ENCODE data around the gene UBD. TPM values are rescaled to one million over a fixed set of nuclear protein-coding genes. Genes with fewer than 3 reads are reported as not detected.

Gene UBD
- total RNA-seq, 1 experiment from 2014 or later: 4.9 TPM

DNA sequence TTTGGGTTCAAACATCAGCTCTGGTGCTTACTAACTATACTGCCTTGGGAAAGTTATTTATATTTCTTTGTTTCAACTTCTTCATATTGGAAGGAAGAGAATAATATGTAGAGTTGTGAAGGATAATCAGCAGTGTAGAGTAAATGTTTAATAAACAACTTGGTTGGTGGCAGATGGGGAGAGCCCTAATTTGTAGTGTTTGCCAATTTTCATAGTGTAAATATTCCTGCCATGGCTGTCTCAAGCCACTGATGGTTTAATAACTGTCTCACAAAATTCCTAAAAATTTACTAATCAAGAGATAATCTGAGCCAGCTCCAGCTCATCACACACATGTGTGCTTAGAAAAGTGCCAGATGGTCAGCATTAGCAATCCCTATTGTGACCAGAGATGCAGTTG is 25.3 kb upstream of the UBD start, which contains the start of gene OR2H2:
Gene OR2H2, plus strand, starts transcription at position 301 of the 400 bp plus-strand sequence. CDS start 2,824 bp downstream, outside the sequence.
- Histone ChIP-seq H3K4me1 (no peaks in the 10 kb centered on the region), H3K4me3 (ENCODE audit: low read depth, low read length) (no peak within 1 kb of the TSS), H3K9me3 (no peaks in the 10 kb centered on the region), H3K36me3 (ENCODE audit: control insufficient read depth, insufficient read depth, low read length) (no peaks in the 10 kb centered on the region), H3K27me3 (replicated peaks; ENCODE audit: control insufficient read depth, insufficient read depth, low read length) (no peaks in the 10 kb centered on the region)
- POLR2A ChIA-PET: no interaction called here
- no TSS peak for BruUV-seq (replicated peaks)
- intact Hi-C loops (cut with micrococcal nuclease; ENCODE audit: unreplicated experiment): no loop called here
- Mint-ChIP-seq H3K9me3 (ENCODE audit: unreplicated experiment) (no peaks in the 10 kb centered on the region), H3K27ac (ENCODE audit: unreplicated experiment) (no peak within 1 kb of the TSS), H3K27me3 (ENCODE audit: insufficient read depth, unreplicated experiment) (peaks cover 19% of the 10 kb centered on the region), H3K4me3 (ENCODE audit: unreplicated experiment) (no peak within 1 kb of the TSS), H3K4me1 (ENCODE audit: low read depth, unreplicated experiment) (no peaks in the 10 kb centered on the region), H3K36me3 (ENCODE audit: insufficient read depth, unreplicated experiment) (no peaks in the 10 kb centered on the region)
- TF ChIP-seq, protein P1, sequence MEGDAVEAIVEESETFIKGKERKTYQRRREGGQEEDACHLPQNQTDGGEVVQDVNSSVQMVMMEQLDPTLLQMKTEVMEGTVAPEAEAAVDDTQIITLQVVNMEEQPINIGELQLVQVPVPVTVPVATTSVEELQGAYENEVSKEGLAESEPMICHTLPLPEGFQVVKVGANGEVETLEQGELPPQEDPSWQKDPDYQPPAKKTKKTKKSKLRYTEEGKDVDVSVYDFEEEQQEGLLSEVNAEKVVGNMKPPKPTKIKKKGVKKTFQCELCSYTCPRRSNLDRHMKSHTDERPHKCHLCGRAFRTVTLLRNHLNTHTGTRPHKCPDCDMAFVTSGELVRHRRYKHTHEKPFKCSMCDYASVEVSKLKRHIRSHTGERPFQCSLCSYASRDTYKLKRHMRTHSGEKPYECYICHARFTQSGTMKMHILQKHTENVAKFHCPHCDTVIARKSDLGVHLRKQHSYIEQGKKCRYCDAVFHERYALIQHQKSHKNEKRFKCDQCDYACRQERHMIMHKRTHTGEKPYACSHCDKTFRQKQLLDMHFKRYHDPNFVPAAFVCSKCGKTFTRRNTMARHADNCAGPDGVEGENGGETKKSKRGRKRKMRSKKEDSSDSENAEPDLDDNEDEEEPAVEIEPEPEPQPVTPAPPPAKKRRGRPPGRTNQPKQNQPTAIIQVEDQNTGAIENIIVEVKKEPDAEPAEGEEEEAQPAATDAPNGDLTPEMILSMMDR (IDR thresholded peaks at IDR 0.05; ENCODE audit: insufficient read depth in 1 of 2, low read depth in 1 of 2, low read length in 1 of 2, severe bottlenecking in 1 of 2, unreplicated experiment in 1 of 2): no peak
- CTCF ChIA-PET: no interaction called here
- DNase-seq: no peak

DNA sequence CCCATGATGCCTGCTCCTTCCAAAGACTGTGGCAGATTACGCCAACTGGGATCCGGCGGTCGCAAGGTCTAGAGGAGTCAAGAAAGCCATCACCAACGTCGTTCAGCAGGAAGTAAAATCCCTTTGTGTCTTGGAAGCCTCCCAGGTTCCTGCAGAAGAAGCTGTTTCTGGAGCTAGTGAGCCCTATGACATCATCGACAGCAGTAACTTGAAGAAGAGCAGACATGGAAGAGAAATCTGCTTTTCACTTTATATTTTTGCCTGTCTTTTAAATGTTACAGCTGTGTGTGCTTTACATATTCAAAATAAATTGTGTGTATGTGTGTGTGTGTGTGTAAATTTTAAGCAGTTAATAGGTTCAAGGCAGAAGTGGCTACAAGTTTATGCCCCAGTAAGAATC is 18.0 kb upstream of the UBD start:
- H3K36me3 ChIP-seq (ENCODE audit: control insufficient read depth, insufficient read depth, low read length): no peaks in the 10 kb centered on the region

DNA sequence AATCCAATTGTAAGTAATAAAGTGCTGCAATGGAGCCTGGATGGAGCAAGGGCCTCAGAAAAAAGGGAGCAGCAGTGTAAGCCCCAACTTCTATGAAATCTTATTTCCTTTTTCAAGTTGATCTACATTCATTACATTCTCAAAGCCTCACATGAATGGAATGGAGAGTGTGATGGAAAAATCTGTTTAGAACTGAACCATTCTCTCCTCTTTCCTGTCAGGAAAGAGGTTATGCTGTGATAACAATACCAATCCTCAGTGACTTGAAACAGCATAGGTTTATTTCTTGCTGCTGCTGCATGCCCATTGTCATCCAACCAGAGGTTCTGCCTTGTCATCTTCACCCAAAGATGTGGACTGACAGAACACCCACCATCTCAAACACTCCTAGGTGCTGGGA is 16.5 kb upstream of the UBD start:
- H3K4me1 Mint-ChIP-seq (ENCODE audit: low read depth, unreplicated experiment): peaks cover 6% of the 10 kb centered on the region
- H3K36me3 ChIP-seq (ENCODE audit: control insufficient read depth, insufficient read depth, low read length): no peaks in the 10 kb centered on the region
- peaks cover 33% of the 10 kb centered on the region for H3K27me3 Mint-ChIP-seq (ENCODE audit: insufficient read depth, unreplicated experiment)
- no peak for DNase-seq
- H3K4me1 ChIP-seq: no peaks in the 10 kb centered on the region
- no peaks in the 10 kb centered on the region for H3K9me3 Mint-ChIP-seq (ENCODE audit: unreplicated experiment)
- no peaks in the 10 kb centered on the region for H3K9me3 ChIP-seq
- H3K4me3 Mint-ChIP-seq (ENCODE audit: unreplicated experiment): no peak overlapping the region
- no TSS peak for BruUV-seq (replicated peaks)
- no peak overlapping the region for H3K4me3 ChIP-seq (ENCODE audit: low read depth, low read length)
- H3K27me3 ChIP-seq (replicated peaks; ENCODE audit: control insufficient read depth, insufficient read depth, low read length): no peaks in the 10 kb centered on the region
- no peak overlapping the region for H3K27ac Mint-ChIP-seq (ENCODE audit: unreplicated experiment)
- ChIA-PET POLR2A (no interaction called here), CTCF (no interaction called here)
- intact Hi-C loops (cut with micrococcal nuclease; ENCODE audit: unreplicated experiment): no loop called here
- TF ChIP-seq, protein P1 (IDR thresholded peaks at IDR 0.05; ENCODE audit: insufficient read depth in 1 of 2, low read depth in 1 of 2, low read length in 1 of 2, severe bottlenecking in 1 of 2, unreplicated experiment in 1 of 2): no peak
- H3K36me3 Mint-ChIP-seq (ENCODE audit: insufficient read depth, unreplicated experiment): no peaks in the 10 kb centered on the region

More for the DNA sequence above, 18.0 kb upstream of the UBD start:
- Histone ChIP-seq H3K27me3 (replicated peaks; ENCODE audit: control insufficient read depth, insufficient read depth, low read length) (no peaks in the 10 kb centered on the region), H3K4me3 (ENCODE audit: low read depth, low read length) (no peak overlapping the region), H3K4me1 (no peaks in the 10 kb centered on the region), H3K9me3 (no peaks in the 10 kb centered on the region)
- TF ChIP-seq, protein P1 (IDR thresholded peaks at IDR 0.05; ENCODE audit: insufficient read depth in 1 of 2, low read depth in 1 of 2, low read length in 1 of 2, severe bottlenecking in 1 of 2, unreplicated experiment in 1 of 2): no peak
- CTCF ChIA-PET: no interaction called here
- DNase-seq: no peak
- Mint-ChIP-seq H3K36me3 (ENCODE audit: insufficient read depth, unreplicated experiment) (no peaks in the 10 kb centered on the region), H3K4me3 (ENCODE audit: unreplicated experiment) (no peak overlapping the region), H3K27me3 (ENCODE audit: insufficient read depth, unreplicated experiment) (peaks cover 26% of the 10 kb centered on the region), H3K9me3 (ENCODE audit: unreplicated experiment) (no peaks in the 10 kb centered on the region), H3K4me1 (ENCODE audit: low read depth, unreplicated experiment) (peaks cover 6% of the 10 kb centered on the region), H3K27ac (ENCODE audit: unreplicated experiment) (no peak overlapping the region)
- POLR2A ChIA-PET: no interaction called here
- no TSS peak for BruUV-seq (replicated peaks)
- intact Hi-C loops (cut with micrococcal nuclease; ENCODE audit: unreplicated experiment): no loop called here
